DND-41 (cell line): ENCODE results near the gene NXN.

Experiments
- CTCF ChIP-seq: IDR thresholded peaks from 2 replicates; pipeline ENCODE4 v1.5.1; 2012; ENCODE audit warnings: borderline replicate concordance, low read length, moderate library complexity, mild to moderate bottlenecking; ENCODE audit not compliant: poor library complexity, severe bottlenecking; ENCODE audit errors: extremely low read depth
- EZH2 ChIP-seq: IDR thresholded peaks from 3 replicates; pipeline ENCODE4 v1.6.1; 2012; ENCODE audit warnings: borderline replicate concordance, low read depth, mild to moderate bottlenecking, moderate library complexity, low read length, inconsistent platforms; ENCODE audit not compliant: severe bottlenecking

- TF ChIP-seq CTCF (no peak), EZH2 (no peak)
Observed at GRCh38 chr17:802901-803881, 176.4 kb downstream of the NXN start.
